Measurements from ENCODE around the gene TNFAIP8. TPM values are rescaled to one million over a fixed set of nuclear protein-coding genes. Genes with fewer than 3 reads are reported as not detected.

Gene TNFAIP8
- total and polyA plus RNA-seq, 2 experiments from 2014 or later, result 10.3 to 14.8 TPM

DNA sequence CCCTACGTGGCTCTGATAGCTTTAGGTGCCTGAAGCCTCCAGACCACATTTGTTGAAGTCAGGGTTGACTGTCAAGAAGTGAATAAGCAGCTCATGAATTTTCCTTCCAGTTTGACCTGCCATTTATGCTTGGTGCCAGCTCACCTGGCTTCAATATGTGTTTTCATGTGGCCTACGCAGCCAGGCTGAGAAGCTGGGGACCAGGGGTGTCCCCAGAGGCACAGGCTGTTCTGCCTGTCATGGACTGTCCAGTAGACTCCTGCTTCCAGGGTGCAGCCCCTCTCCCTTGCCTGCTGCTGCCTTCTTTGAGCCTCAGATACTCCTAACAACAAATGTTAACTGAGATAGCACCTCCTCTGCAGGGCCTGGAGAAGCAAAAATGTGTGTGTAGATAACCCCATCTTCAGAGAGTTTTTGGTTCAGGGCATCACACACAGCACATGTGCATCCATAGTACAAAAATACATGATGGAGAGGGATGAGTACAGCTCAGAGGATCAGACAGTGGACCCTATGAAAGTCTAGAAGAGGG is 5.8 kb downstream of the TNFAIP8 start:
- Histone ChIP-seq H3K9me3 (ENCODE audit: low read depth) (no peaks in the 10 kb centered on the region), H3K36me3 (ENCODE audit: low read depth) (no peaks in the 10 kb centered on the region), H3F3A (ENCODE audit: insufficient read depth) (peaks cover 43% of the 10 kb centered on the region), H3K27me3 (replicated peaks; ENCODE audit: insufficient read depth) (no peaks in the 10 kb centered on the region), H3K4me1 (ENCODE audit: insufficient read depth) (peaks cover 53% of the 10 kb centered on the region), H2AFZ (no peak overlapping the region), H3K4me2 (ENCODE audit: unreplicated experiment) (peak overlapping the region; percentile 66), H3K4me3 (no peak overlapping the region), H3K79me2 (ENCODE audit: insufficient read depth) (peaks cover 32% of the 10 kb centered on the region), H3K9me2 (ENCODE audit: insufficient read depth) (0 out of 2 replicates have a peak, but pooled peaks cover under 1% of the 10 kb centered on the region), H3K9ac (peak overlapping the region; percentile 25; the same call in 1 of the 2 replicates), H3K27ac (peak overlapping the region; percentile 81), H4K20me1 (ENCODE audit: insufficient read depth) (no peaks in the 10 kb centered on the region)
- in situ Hi-C loops (cut with MboI), result no loop called here
- DNase-seq, result no peak
- WGBS, 2 experiments (ENCODE audit: low coverage in 1 of 2, low lambda C conversion rate in 2 of 2, missing lambda C conversion rate in 2 of 2), result 78 to 97% methylated on average over 2 of the region's 2 CpGs
- TF ChIP-seq EZH2phosphoT487 (IDR thresholded peaks at IDR 0.05; ENCODE audit: insufficient read depth, low read depth) (no peak), EZH2 (IDR thresholded peaks at IDR 0.05; ENCODE audit: insufficient read depth, poor library complexity, severe bottlenecking) (no peak)

GRCh38 chr5:119362714-119363113 is 6.9 kb downstream of the TNFAIP8 start:
- Histone ChIP-seq H3K9me2 (ENCODE audit: insufficient read depth) (0 out of 2 replicates have a peak, but pooled peaks cover 3% of the 10 kb centered on the region), H3F3A (ENCODE audit: insufficient read depth) (peaks cover 49% of the 10 kb centered on the region), H3K4me2 (ENCODE audit: unreplicated experiment) (no peak overlapping the region), H3K79me2 (ENCODE audit: insufficient read depth) (peaks cover 21% of the 10 kb centered on the region), H3K4me1 (ENCODE audit: insufficient read depth) (peaks cover 55% of the 10 kb centered on the region), H3K27me3 (replicated peaks; ENCODE audit: insufficient read depth) (no peaks in the 10 kb centered on the region), H3K9ac (no peak overlapping the region), H4K20me1 (ENCODE audit: insufficient read depth) (no peaks in the 10 kb centered on the region), H2AFZ (no peak overlapping the region), H3K9me3 (ENCODE audit: low read depth) (no peaks in the 10 kb centered on the region), H3K27ac (no peak overlapping the region), H3K4me3 (no peak overlapping the region), H3K36me3 (ENCODE audit: low read depth) (no peaks in the 10 kb centered on the region)
- in situ Hi-C loops (cut with MboI), result no loop called here
- 100% methylated on average over 2 of the region's 2 CpGs for WGBS, 2 experiments (ENCODE audit: low coverage in 1 of 2, low lambda C conversion rate in 2 of 2, missing lambda C conversion rate in 2 of 2)
- DNase-seq, result no peak
- TF ChIP-seq EZH2 (IDR thresholded peaks at IDR 0.05; ENCODE audit: insufficient read depth, poor library complexity, severe bottlenecking), result no peak
- TF ChIP-seq EZH2phosphoT487 (IDR thresholded peaks at IDR 0.05; ENCODE audit: insufficient read depth, low read depth), result no peak

DNA sequence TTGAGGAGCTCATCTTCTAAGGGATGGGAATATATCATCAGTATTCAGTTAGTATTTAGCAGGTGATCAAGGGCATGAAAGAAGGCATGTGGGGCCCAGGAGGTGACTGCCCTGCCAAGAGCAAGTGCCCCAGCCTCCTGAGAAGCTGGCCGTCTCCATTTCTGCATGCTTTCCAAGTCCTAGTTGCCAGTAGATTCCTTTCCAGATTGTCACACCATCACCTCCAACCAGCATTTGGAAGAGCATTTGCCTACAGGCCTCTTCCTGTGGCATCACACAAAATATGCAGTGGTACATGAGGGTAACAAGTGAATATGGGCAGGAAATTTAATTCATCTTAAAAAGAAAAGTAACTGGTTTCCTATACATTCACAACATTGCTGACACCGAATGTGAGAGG is 7.5 kb downstream of the TNFAIP8 start:
- Histone ChIP-seq H3K79me2 (ENCODE audit: insufficient read depth) (peaks cover 19% of the 10 kb centered on the region), H3K4me3 (no peak overlapping the region), H3K4me1 (ENCODE audit: insufficient read depth) (peaks cover 59% of the 10 kb centered on the region), H4K20me1 (ENCODE audit: insufficient read depth) (no peaks in the 10 kb centered on the region), H3K27me3 (replicated peaks; ENCODE audit: insufficient read depth) (no peaks in the 10 kb centered on the region), H3K9me2 (ENCODE audit: insufficient read depth) (0 out of 2 replicates have a peak, but pooled peaks cover 3% of the 10 kb centered on the region), H3K9me3 (ENCODE audit: low read depth) (no peaks in the 10 kb centered on the region), H3K27ac (no peak overlapping the region), H3K4me2 (ENCODE audit: unreplicated experiment) (no peak overlapping the region), H3K36me3 (ENCODE audit: low read depth) (no peaks in the 10 kb centered on the region), H3F3A (ENCODE audit: insufficient read depth) (peaks cover 53% of the 10 kb centered on the region), H2AFZ (no peak overlapping the region), H3K9ac (no peak overlapping the region)
- 95% methylated on average over 2 of the region's 2 CpGs for WGBS, 2 experiments (ENCODE audit: low coverage in 1 of 2, low lambda C conversion rate in 2 of 2, missing lambda C conversion rate in 2 of 2)
- in situ Hi-C loops (cut with MboI), result no loop called here
- TF ChIP-seq EZH2phosphoT487 (IDR thresholded peaks at IDR 0.05; ENCODE audit: insufficient read depth, low read depth), result no peak
- TF ChIP-seq EZH2 (IDR thresholded peaks at IDR 0.05; ENCODE audit: insufficient read depth, poor library complexity, severe bottlenecking), result no peak
- DNase-seq, result no peak

DNA sequence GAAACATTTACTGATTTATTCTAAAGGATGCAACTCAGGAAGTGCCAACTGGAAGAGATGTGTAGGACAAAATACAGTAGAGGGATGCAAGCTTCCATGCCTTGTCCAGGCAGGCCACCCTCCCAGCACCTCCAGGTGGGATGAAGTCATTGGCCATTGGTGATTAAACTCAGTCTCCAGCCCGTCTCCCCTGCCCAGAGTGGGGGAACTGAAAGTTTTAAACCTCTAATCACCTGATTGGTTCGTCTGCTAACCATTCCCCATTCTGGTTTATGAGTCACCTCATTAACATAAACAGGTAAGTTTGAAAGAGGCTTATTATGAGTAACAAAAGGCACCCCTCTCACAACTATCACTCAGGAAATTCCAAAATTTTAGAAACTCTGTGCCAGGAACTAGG is 8.1 kb downstream of the TNFAIP8 start:
- TF ChIP-seq EZH2 (IDR thresholded peaks at IDR 0.05; ENCODE audit: insufficient read depth, poor library complexity, severe bottlenecking) (no peak), EZH2phosphoT487 (IDR thresholded peaks at IDR 0.05; ENCODE audit: insufficient read depth, low read depth) (no peak)
- peaks cover 59% of the 10 kb centered on the region for H3K4me1 ChIP-seq (ENCODE audit: insufficient read depth)
- no peak overlapping the region for H3K27ac ChIP-seq
- H3K9me3 ChIP-seq (ENCODE audit: low read depth), result no peaks in the 10 kb centered on the region
- H3K36me3 ChIP-seq (ENCODE audit: low read depth), result no peaks in the 10 kb centered on the region
- no peak overlapping the region for H2AFZ ChIP-seq
- 94% methylated on average over 2 of the region's 2 CpGs for WGBS, 2 experiments (ENCODE audit: low coverage in 1 of 2, low lambda C conversion rate in 2 of 2, missing lambda C conversion rate in 2 of 2)
- no peaks in the 10 kb centered on the region for H3K27me3 ChIP-seq (replicated peaks; ENCODE audit: insufficient read depth)
- peaks cover 58% of the 10 kb centered on the region for H3F3A ChIP-seq (ENCODE audit: insufficient read depth)
- no peak for DNase-seq
- 0 out of 2 replicates have a peak, but pooled peaks cover 3% of the 10 kb centered on the region for H3K9me2 ChIP-seq (ENCODE audit: insufficient read depth)
- H3K4me3 ChIP-seq, result no peak overlapping the region
- no peak overlapping the region for H3K9ac ChIP-seq
- no peaks in the 10 kb centered on the region for H4K20me1 ChIP-seq (ENCODE audit: insufficient read depth)
- H3K79me2 ChIP-seq (ENCODE audit: insufficient read depth), result peaks cover 19% of the 10 kb centered on the region; the same call in 1 of the 2 replicates
- no peak overlapping the region for H3K4me2 ChIP-seq (ENCODE audit: unreplicated experiment)
- in situ Hi-C loops (cut with MboI), result no loop called here
